Esophagus squamous epithelium (tissue), 5 donors: ENCODE results near the gene ARFGAP1. TPM values are rescaled to one million over a fixed set of nuclear protein-coding genes. Genes with fewer than 3 reads are reported as not detected.
A peak's percentile ranks its signal among the peaks of the same experiment; 100 is the strongest.

Experiments
- DNase-seq: peaks from one replicate; lab custom pipeline; 2025; lab: John Stamatoyannopoulos, UW
- H3K27ac ChIP-seq, 4 donors: fragments of 200-600 bp; sonication (generic); one replicate each; pipeline ENCODE4 v1.5.1; 2016 to 2019; ENCODE audit warnings: mild to moderate bottlenecking in 1 of 4
- H3K27me3 ChIP-seq, 4 donors: fragments of 200-600 bp; sonication (generic); 1 replicate in 3 of 4; 2 replicates in 1 of 4; pipeline versions ENCODE4 v1.5.1 to v1.6.0; 2017 to 2021; ENCODE audit warnings: antibody characterized with exemption in 1 of 4
- H3K36me3 ChIP-seq, 3 donors: fragments of 200-600 bp; sonication (generic); one replicate each; pipeline ENCODE4 v1.5.1; 2016 to 2019
- H3K4me1 ChIP-seq, 3 donors: fragments of 200-600 bp; sonication (generic); one replicate each; pipeline ENCODE4 v1.5.1; 2017 to 2019
- H3K4me3 ChIP-seq, 4 donors: fragments of 200-600 bp; sonication (generic); 1 replicate in 3 of 4; 2 replicates in 1 of 4; pipeline ENCODE4 v1.5.1; 2016 to 2019; ENCODE audit warnings: mild to moderate bottlenecking in 2 of 4, moderate library complexity in 1 of 4
- H3K9me3 ChIP-seq, 3 donors: fragments of 200-600 bp; sonication (generic); one replicate each; pipeline ENCODE4 v1.5.1; 2016 to 2019
- POLR2A ChIP-seq, 4 donors: fragments of 450-650 bp; IDR thresholded peaks; one replicate each; pipeline ENCODE4 v1.6.1; 2017; ENCODE audit warnings: antibody characterized with exemption in 4 of 4, mild to moderate bottlenecking in 4 of 4, moderate library complexity in 3 of 4
- WGBS, 2 donors: methylation state at CpG; one replicate each; pipeline ENCODE4 v1.1.5; 2018; 5-methylcytosine and 5-hydroxymethylcytosine counted together
- intact Hi-C: fragments of 100-400 bp; cut with DNase I; formaldehyde crosslinking; loops from one replicate; pipeline ENCODE4 v1.15.0; 2022
- total RNA-seq, 4 donors: library from RNA; depleted of rRNA; stranded (reverse); fragments of >200 nt; gene quantifications; one replicate each; pipeline ENCODE4 v1.1.0, GENCODE V29; 2016
- TF ChIP-seq, protein P1 (sequence below), 6 experiments: fragments of 450-650 bp in 4 of 6; fragments of 200-600 bp in 2 of 6; sonication (generic) in 2 of 6; IDR thresholded peaks; one replicate each; pipeline ENCODE4 v1.5.1; 2016 to 2019; ENCODE audit warnings: antibody characterized with exemption in 6 of 6, mild to moderate bottlenecking in 4 of 6, moderate library complexity in 4 of 6
- donor health status: DM: yes; HTN: yes; CAD: no.

Gene ARFGAP1
- total RNA-seq, 4 donors from 2014 or later, result 18.4 to 37.4 (median 30.7) TPM

DNA sequence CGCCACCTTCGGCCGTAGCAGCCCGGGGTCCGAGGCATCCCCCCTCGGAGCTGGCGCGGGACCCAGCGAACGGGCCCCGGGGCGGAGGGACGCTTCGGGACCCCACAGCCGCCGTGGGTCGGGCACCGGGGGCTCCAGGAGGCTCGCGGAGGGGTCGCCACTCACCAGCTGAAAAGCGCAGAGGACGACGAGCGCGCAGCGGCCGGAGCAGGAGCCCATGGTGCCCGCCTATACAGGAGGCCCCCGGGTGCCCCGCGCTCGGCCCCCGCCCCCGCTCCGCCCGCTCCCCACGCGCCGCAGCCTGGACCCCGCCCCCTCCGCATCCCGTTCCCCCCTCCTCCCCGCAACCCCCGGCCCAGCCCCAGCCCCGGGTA is 18.4 kb upstream of the ARFGAP1 start, which contains the start of gene NKAIN4:
Gene NKAIN4 (minus strand): TSS at position 232 of the 374 bp plus-strand sequence. CDS start 13 bp downstream, at position 219.
- intact Hi-C loops, result no loop called here
- no CpG with 5 or more reads among the region's 46 CpGs for WGBS, 2 donors

GRCh38 chr20:63254606-63255384 is 17.8 kb upstream of the ARFGAP1 start:
- TF ChIP-seq POLR2A (IDR thresholded peaks at IDR 0.05), result no peak
- TF ChIP-seq, protein P1, sequence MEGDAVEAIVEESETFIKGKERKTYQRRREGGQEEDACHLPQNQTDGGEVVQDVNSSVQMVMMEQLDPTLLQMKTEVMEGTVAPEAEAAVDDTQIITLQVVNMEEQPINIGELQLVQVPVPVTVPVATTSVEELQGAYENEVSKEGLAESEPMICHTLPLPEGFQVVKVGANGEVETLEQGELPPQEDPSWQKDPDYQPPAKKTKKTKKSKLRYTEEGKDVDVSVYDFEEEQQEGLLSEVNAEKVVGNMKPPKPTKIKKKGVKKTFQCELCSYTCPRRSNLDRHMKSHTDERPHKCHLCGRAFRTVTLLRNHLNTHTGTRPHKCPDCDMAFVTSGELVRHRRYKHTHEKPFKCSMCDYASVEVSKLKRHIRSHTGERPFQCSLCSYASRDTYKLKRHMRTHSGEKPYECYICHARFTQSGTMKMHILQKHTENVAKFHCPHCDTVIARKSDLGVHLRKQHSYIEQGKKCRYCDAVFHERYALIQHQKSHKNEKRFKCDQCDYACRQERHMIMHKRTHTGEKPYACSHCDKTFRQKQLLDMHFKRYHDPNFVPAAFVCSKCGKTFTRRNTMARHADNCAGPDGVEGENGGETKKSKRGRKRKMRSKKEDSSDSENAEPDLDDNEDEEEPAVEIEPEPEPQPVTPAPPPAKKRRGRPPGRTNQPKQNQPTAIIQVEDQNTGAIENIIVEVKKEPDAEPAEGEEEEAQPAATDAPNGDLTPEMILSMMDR (IDR thresholded peaks at IDR 0.05), result no peak

More for the DNA sequence above, 18.4 kb upstream of the ARFGAP1 start, which contains the start of gene NKAIN4:
- no peak for TF ChIP-seq POLR2A (IDR thresholded peaks at IDR 0.05)
- TF ChIP-seq, protein P1 (IDR thresholded peaks at IDR 0.05), result no peak
- Histone ChIP-seq H3K27ac (no peak within 1 kb of the TSS), H3K9me3 (no peaks in the 10 kb centered on the region), H3K36me3 (no peaks in the 10 kb centered on the region), H3K4me3 (peak within 1 kb of the TSS; percentile 12 to 57 (median 26)), H3K27me3 (peaks cover 6 to 95% (median 13%) of the 10 kb centered on the region in 4 donors), H3K4me1 (peaks cover 12 to 37% (median 17%) of the 10 kb centered on the region in 3 donors)
- no peak for DNase-seq

DNA sequence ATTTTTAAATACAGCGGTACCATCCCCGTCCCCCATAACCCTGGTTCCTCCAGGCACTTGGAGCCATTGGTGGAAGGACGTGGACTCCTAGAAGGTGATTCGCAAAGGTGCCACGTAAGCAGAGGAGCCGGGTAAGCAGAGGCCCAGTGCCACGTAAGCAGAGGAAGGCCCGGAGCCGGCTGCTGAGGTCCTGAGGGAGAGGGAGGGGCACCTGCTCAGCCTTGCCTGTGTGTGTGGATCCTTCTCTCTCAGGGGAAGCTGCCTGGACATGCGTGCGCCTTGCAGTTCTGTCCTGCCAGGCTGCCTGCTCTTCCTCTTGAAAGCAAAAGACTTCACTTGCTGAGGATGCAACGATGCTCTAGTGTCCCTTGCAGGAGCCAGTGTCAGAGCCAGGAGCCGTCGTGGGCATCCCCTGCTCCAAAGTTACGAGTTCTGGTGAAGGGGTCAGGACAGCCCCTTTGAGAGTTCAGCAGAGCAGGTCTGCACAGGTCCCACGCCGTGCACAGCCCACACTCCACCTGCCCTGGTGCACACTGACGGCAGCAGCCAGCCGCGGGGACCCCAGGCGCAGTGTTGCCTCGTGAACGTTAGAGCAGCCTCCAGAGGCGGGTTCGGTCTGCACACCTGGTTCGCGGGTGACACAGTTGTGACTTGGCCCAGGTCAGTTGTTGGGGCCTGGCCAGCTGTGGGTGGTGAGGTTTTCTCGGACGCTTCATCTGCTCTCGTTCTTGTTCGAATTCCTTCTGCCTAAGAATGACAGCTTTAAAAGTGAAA is 16.5 kb upstream of the ARFGAP1 start:
- no peak for TF ChIP-seq POLR2A (IDR thresholded peaks at IDR 0.05)
- TF ChIP-seq, protein P1 (IDR thresholded peaks at IDR 0.05), result no peak
- DNase-seq, result no peak
- intact Hi-C loops, result no loop called here
- H3K27me3 ChIP-seq, result peaks cover 6 to 95% (median 13%) of the 10 kb centered on the region in 4 donors
- H3K4me3 ChIP-seq, result no peak overlapping the region
- no peaks in the 10 kb centered on the region for H3K9me3 ChIP-seq
- H3K36me3 ChIP-seq, result no peaks in the 10 kb centered on the region
- WGBS, 2 donors, result 28 to 49% methylated on average over 14 to 24 of the region's 31 CpGs
- peaks cover 12 to 37% (median 17%) of the 10 kb centered on the region in 3 donors for H3K4me1 ChIP-seq
- no peak overlapping the region for H3K27ac ChIP-seq

More at GRCh38 chr20:63254606-63255384, 17.8 kb upstream of the ARFGAP1 start:
- H3K9me3 ChIP-seq, result no peaks in the 10 kb centered on the region
- peaks cover 6 to 95% (median 13%) of the 10 kb centered on the region in 4 donors for H3K27me3 ChIP-seq
- intact Hi-C loops, result no loop called here
- H3K36me3 ChIP-seq, result no peaks in the 10 kb centered on the region
- 34% methylated on average over 10 of the region's 56 CpGs; no CpG with 5 or more reads in 1 of the 2 donors for WGBS, 2 donors
- no peak overlapping the region for H3K27ac ChIP-seq
- peaks cover 12 to 37% (median 17%) of the 10 kb centered on the region in 3 donors for H3K4me1 ChIP-seq
- no peak for DNase-seq
- H3K4me3 ChIP-seq, result peak overlapping the region in 2 of 4 donors; percentile 39 to 57

DNA sequence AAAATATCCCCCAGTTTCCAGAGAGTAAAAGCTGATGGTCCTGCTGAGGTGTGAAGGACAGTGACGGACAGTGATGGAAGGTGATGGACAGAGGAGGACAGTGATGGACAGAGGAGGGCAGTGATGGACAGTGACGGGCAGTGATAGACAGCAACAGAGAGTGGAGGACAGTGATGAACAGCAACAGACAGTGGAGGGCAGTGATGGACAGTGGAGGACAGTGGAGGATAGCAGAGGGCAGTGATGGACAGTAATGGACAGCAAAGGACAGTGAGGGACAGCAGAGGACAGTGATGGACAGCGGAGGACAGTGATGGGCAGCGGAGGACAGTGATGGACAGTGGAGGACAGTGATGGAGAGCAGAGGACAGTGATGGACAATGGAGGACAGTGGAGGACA is 15.7 kb upstream of the ARFGAP1 start:
- DNase-seq, result no peak
- no peak overlapping the region for H3K27ac ChIP-seq
- intact Hi-C loops, result no loop called here
- no peak overlapping the region for H3K4me3 ChIP-seq
- 83 to 87% methylated on average over 4 of the region's 4 CpGs for WGBS, 2 donors
- TF ChIP-seq, protein P1 (IDR thresholded peaks at IDR 0.05), result no peak
- TF ChIP-seq POLR2A (IDR thresholded peaks at IDR 0.05), result no peak
- peaks cover 6 to 95% (median 13%) of the 10 kb centered on the region in 4 donors for H3K27me3 ChIP-seq
- H3K9me3 ChIP-seq, result no peaks in the 10 kb centered on the region
- H3K4me1 ChIP-seq, result peaks cover 12 to 37% (median 17%) of the 10 kb centered on the region in 3 donors
- no peaks in the 10 kb centered on the region for H3K36me3 ChIP-seq
